ENCODE measurements around the gene ZW10.

GRCh38 chr11:113705871-113706655 is 67.4 kb downstream of the ZW10 start, which contains the start of gene TMPRSS5:
- TF ChIP-seq EZH2 (IDR thresholded peaks at IDR 0.05; ENCODE audit: borderline replicate concordance, low read depth, low read length, severe bottlenecking): no peak
- TF ChIP-seq CTCF (IDR thresholded peaks at IDR 0.05; ENCODE audit: borderline replicate concordance, extremely low read depth, low read length, poor library complexity, severe bottlenecking): no peak

Data from DND-41 (cell line).